Omental fat pad (tissue), 4 donors: ENCODE measurements around the gene RABGGTB. TPM values are rescaled to one million over a fixed set of nuclear protein-coding genes. Genes with fewer than 3 reads are reported as not detected.

ENCODE experiments used
- ATAC-seq: fragments of 150-250 bp; one replicate; pipeline ENCODE4 v1.9.1; 2016; ENCODE audit warnings: mild to moderate bottlenecking, moderate library complexity; ENCODE audit not compliant: low FRiP score
- DNase-seq: peaks from one replicate; pipeline ENCODE4 v3.0.0-alpha.2; 2019; ENCODE audit warnings: low spot score
- CTCF ChIP-seq, 3 donors: fragments of 450-650 bp; IDR thresholded peaks; one replicate each; pipeline ENCODE4 v1.5.1; 2016 to 2017; ENCODE audit warnings: antibody characterized with exemption in 3 of 3, mild to moderate bottlenecking in 3 of 3, moderate library complexity in 2 of 3
- total RNA-seq, 4 donors: library from RNA; depleted of rRNA; stranded (reverse); fragments of >200 nt; gene quantifications; one replicate each; pipeline ENCODE4 v1.1.0, GENCODE V29; 2016

RABGGTB gene
- total RNA-seq, 4 donors from 2014 or later: 63.1 to 155 (median 70.2) TPM

- DNase-seq (no peak), ATAC-seq (no peak)
- TF ChIP-seq CTCF (IDR thresholded peaks at IDR 0.05): no peak
Observed at GRCh38 chr1:75787524-75787923, 1.5 kb downstream of the RABGGTB start.

GRCh38 chr1:75789988-75790387 is 3.9 kb downstream of the RABGGTB start:
- ATAC-seq (no peak), DNase-seq (no peak)
- no peak for TF ChIP-seq CTCF (IDR thresholded peaks at IDR 0.05)

- ATAC-seq: no peak
- no peak for TF ChIP-seq CTCF (IDR thresholded peaks at IDR 0.05)
- no peak for DNase-seq
Observed at GRCh38 chr1:75791022-75791421, 5.0 kb downstream of the RABGGTB start.

- no peak for ATAC-seq
- DNase-seq: no peak
- no peak for TF ChIP-seq CTCF (IDR thresholded peaks at IDR 0.05)
Observed at GRCh38 chr1:75792091-75792490, 6.0 kb downstream of the RABGGTB start.

- ATAC-seq: no peak
- TF ChIP-seq CTCF (IDR thresholded peaks at IDR 0.05): no peak
- DNase-seq: no peak
Observed at GRCh38 chr1:75794382-75794781, 8.3 kb downstream of the RABGGTB start.

GRCh38 chr1:75795703-75796193 is 9.7 kb downstream of the RABGGTB start:
- DNase-seq: no peak
- TF ChIP-seq CTCF (IDR thresholded peaks at IDR 0.05): no peak
- ATAC-seq: no peak

- ATAC-seq (no peak), DNase-seq (no peak)
- TF ChIP-seq CTCF (IDR thresholded peaks at IDR 0.05): no peak
Observed at GRCh38 chr1:75796376-75797272, 10.6 kb downstream of the RABGGTB start, which contains the start of gene MSH4. MSH4 (plus strand) TSS chr1:75796882; CDS start chr1:75796986, 104 bp downstream.
